Keratinocyte (primary cell): ENCODE results near the gene TBC1D12.

ENCODE experiments used
- CTCF ChIP-seq, 3 experiments: IDR thresholded peaks in 1 of 3; conservative IDR thresholded peaks in 1 of 3; optimal IDR thresholded peaks in 1 of 3; 2 replicates in 2 of 3; 3 replicates in 1 of 3; pipeline versions ENCODE3 to v1.5.1; 2011; ENCODE audit warnings: low read length in 3 of 3, mild to moderate bottlenecking in 3 of 3, moderate library complexity in 2 of 3, control low read depth in 1 of 3, inconsistent platforms in 1 of 3; ENCODE audit not compliant: insufficient read depth in 2 of 3; ENCODE audit errors: extremely low read depth in 1 of 3
- EZH2 ChIP-seq: IDR thresholded peaks from one replicate; pipeline ENCODE4 v1.6.1; 2012; ENCODE audit warnings: inconsistent platforms, mild to moderate bottlenecking, low read length, moderate library complexity

GRCh38 chr10:94451883-94452519, 49.7 kb downstream of the TBC1D12 start:
- TF ChIP-seq EZH2: no peak
- TF ChIP-seq CTCF (optimal IDR thresholded peaks at IDR 0.05 in 1 of 3, IDR thresholded peaks at IDR 0.05 in 1 of 3, conservative IDR thresholded peaks at IDR 0.05 in 1 of 3; ENCODE audit: extremely low read depth in 1 of 3, insufficient read depth in 2 of 3, low read length in 3 of 3): no peak
